Measurements from ENCODE around the gene NUDT14. TPM values are rescaled to one million over a fixed set of nuclear protein-coding genes. Genes with fewer than 3 reads are reported as not detected.

The NUDT14 gene
- polyA plus RNA-seq, 1 donor from 2014 or later = 55.0 TPM

DNA sequence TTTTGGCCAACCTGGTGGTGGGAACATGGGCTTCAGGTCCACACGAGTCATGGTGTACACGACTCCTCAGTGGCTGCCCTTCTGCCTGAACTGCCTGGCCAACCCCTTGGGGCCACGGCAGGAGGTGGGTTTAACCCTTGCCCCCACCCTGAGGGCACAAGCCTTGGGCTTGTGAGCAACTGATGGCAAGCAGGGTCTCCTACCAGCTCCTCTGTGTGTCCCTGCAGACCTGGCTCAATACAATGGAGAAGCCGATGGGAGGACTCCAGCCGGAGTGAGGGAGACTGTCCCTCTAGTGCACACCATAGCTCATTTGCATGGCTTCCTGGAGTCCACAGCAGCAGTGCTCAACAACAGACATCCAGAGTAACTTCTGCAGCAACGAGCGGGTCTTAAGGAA is 40.5 kb downstream of the NUDT14 start:
- Histone ChIP-seq H3K36me3 (ENCODE audit: insufficient read depth, low read length) (no peaks in the 10 kb centered on the region), H3K4me3 (ENCODE audit: low read length) (no peak overlapping the region), H3K79me2 (replicated peaks; ENCODE audit: insufficient read depth, low read length) (no peaks in the 10 kb centered on the region), H3K9me3 (ENCODE audit: low read length) (peaks cover 13% of the 10 kb centered on the region), H3K9me2 (ENCODE audit: insufficient read depth, low read length) (no peaks in the 10 kb centered on the region), H3K9ac (ENCODE audit: low read length) (no peak overlapping the region), H3K27ac (ENCODE audit: low read length) (no peak overlapping the region), H3K27me3 (ENCODE audit: insufficient read depth, low read depth, low read length) (no peaks in the 10 kb centered on the region), H3K4me2 (ENCODE audit: low read length) (no peak overlapping the region), H4K20me1 (ENCODE audit: insufficient read depth) (no peaks in the 10 kb centered on the region), H2AFZ (ENCODE audit: low read depth, low read length) (no peak overlapping the region), H3F3A (ENCODE audit: insufficient read depth, low read length, poor library complexity, severe bottlenecking) (no peaks in the 10 kb centered on the region)
- TF ChIP-seq SMC3 (conservative IDR thresholded peaks at IDR 0.05; ENCODE audit: poor library complexity) (no peak), EP300 (conservative IDR thresholded peaks at IDR 0.05; ENCODE audit: poor library complexity, severe bottlenecking) (no peak), RAD21 (conservative IDR thresholded peaks at IDR 0.05) (no peak), TAF1 (IDR thresholded peaks at IDR 0.05; ENCODE audit: low read depth) (no peak)
- TF ChIP-seq, protein P1, sequence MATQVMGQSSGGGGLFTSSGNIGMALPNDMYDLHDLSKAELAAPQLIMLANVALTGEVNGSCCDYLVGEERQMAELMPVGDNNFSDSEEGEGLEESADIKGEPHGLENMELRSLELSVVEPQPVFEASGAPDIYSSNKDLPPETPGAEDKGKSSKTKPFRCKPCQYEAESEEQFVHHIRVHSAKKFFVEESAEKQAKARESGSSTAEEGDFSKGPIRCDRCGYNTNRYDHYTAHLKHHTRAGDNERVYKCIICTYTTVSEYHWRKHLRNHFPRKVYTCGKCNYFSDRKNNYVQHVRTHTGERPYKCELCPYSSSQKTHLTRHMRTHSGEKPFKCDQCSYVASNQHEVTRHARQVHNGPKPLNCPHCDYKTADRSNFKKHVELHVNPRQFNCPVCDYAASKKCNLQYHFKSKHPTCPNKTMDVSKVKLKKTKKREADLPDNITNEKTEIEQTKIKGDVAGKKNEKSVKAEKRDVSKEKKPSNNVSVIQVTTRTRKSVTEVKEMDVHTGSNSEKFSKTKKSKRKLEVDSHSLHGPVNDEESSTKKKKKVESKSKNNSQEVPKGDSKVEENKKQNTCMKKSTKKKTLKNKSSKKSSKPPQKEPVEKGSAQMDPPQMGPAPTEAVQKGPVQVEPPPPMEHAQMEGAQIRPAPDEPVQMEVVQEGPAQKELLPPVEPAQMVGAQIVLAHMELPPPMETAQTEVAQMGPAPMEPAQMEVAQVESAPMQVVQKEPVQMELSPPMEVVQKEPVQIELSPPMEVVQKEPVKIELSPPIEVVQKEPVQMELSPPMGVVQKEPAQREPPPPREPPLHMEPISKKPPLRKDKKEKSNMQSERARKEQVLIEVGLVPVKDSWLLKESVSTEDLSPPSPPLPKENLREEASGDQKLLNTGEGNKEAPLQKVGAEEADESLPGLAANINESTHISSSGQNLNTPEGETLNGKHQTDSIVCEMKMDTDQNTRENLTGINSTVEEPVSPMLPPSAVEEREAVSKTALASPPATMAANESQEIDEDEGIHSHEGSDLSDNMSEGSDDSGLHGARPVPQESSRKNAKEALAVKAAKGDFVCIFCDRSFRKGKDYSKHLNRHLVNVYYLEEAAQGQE (IDR thresholded peaks at IDR 0.05; ENCODE audit: borderline replicate concordance) = no peak

DNA sequence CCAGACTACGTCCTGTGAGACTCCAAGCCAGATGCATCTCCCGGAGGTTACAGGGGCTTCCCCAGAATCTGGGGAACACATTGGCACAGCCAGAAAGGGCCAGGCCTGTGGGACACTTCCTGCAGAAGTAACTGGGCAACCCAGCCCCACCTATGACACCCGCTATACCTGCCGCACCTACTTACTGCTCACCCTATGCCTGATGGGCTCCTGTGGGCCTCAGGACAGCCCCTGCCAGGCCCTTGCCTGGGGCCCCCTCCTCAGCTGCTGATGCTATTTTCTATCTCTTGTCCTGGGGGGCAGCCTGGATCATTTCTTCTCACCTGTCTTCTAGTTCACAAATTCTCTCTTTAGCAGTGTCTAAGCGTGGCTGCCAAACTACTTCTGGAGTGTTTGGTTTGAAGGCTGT is 41.3 kb downstream of the NUDT14 start:
- Histone ChIP-seq H3K4me2 (ENCODE audit: low read length) (no peak overlapping the region), H3K9me3 (ENCODE audit: low read length) (peaks cover 13% of the 10 kb centered on the region), H2AFZ (ENCODE audit: low read depth, low read length) (no peak overlapping the region), H3K4me3 (ENCODE audit: low read length) (no peak overlapping the region), H3K27ac (ENCODE audit: low read length) (no peak overlapping the region), H3K79me2 (replicated peaks; ENCODE audit: insufficient read depth, low read length) (no peaks in the 10 kb centered on the region), H3K9ac (ENCODE audit: low read length) (no peak overlapping the region), H4K20me1 (ENCODE audit: insufficient read depth) (no peaks in the 10 kb centered on the region), H3F3A (ENCODE audit: insufficient read depth, low read length, poor library complexity, severe bottlenecking) (no peaks in the 10 kb centered on the region), H3K9me2 (ENCODE audit: insufficient read depth, low read length) (no peaks in the 10 kb centered on the region), H3K36me3 (ENCODE audit: insufficient read depth, low read length) (no peaks in the 10 kb centered on the region), H3K27me3 (ENCODE audit: insufficient read depth, low read depth, low read length) (no peaks in the 10 kb centered on the region)
- TF ChIP-seq TAF1 (IDR thresholded peaks at IDR 0.05; ENCODE audit: low read depth) = no peak
- TF ChIP-seq, protein P2, sequence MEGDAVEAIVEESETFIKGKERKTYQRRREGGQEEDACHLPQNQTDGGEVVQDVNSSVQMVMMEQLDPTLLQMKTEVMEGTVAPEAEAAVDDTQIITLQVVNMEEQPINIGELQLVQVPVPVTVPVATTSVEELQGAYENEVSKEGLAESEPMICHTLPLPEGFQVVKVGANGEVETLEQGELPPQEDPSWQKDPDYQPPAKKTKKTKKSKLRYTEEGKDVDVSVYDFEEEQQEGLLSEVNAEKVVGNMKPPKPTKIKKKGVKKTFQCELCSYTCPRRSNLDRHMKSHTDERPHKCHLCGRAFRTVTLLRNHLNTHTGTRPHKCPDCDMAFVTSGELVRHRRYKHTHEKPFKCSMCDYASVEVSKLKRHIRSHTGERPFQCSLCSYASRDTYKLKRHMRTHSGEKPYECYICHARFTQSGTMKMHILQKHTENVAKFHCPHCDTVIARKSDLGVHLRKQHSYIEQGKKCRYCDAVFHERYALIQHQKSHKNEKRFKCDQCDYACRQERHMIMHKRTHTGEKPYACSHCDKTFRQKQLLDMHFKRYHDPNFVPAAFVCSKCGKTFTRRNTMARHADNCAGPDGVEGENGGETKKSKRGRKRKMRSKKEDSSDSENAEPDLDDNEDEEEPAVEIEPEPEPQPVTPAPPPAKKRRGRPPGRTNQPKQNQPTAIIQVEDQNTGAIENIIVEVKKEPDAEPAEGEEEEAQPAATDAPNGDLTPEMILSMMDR (IDR thresholded peaks at IDR 0.05; ENCODE audit: poor library complexity, severe bottlenecking) = no peak
- no peak for TF ChIP-seq RAD21 (conservative IDR thresholded peaks at IDR 0.05)
- TF ChIP-seq, protein P1 (IDR thresholded peaks at IDR 0.05; ENCODE audit: borderline replicate concordance) = no peak
- TF ChIP-seq EP300 (conservative IDR thresholded peaks at IDR 0.05; ENCODE audit: poor library complexity, severe bottlenecking) = no peak
- TF ChIP-seq POLR2AphosphoS5 (IDR thresholded peaks at IDR 0.05) = no peak
- TF ChIP-seq EZH2 (IDR thresholded peaks at IDR 0.05; ENCODE audit: borderline replicate concordance, insufficient read depth, low read length, poor library complexity, severe bottlenecking) = no peak
- no peak for TF ChIP-seq MXI1 (conservative IDR thresholded peaks at IDR 0.05; ENCODE audit: poor library complexity, severe bottlenecking)
- no peak for TF ChIP-seq SMC3 (conservative IDR thresholded peaks at IDR 0.05; ENCODE audit: poor library complexity)

Measured in neural cell (in vitro differentiated cells).